Non-pigmented ciliary epithelial cell (primary cell): Measurements from ENCODE around the gene ROR2.
"Not testable (repeated sequence)": the region's sequence is repeated elsewhere in the genome, so short reads cannot be mapped to it uniquely, and the experiment has no call there.

Source experiments
- DNase-seq: peaks from one replicate; pipeline ENCODE4 v3.0.0-alpha.2; 2010; ENCODE audit warnings: low read depth

ROR2 gene

GRCh38 chr9:91629718-91630117 lies 320.3 kb downstream of the ROR2 start:
- DNase-seq, result no peak

- DNase-seq, result no peak
Observed at GRCh38 chr9:91628892-91629291, 321.1 kb downstream of the ROR2 start.

- DNase-seq, result no peak
Observed at GRCh38 chr9:91625331-91625730, 324.7 kb downstream of the ROR2 start.

GRCh38 chr9:91623004-91623403 lies 327.0 kb downstream of the ROR2 start:
- peak; percentile 1 for DNase-seq

GRCh38 chr9:91622121-91622520 lies 327.9 kb downstream of the ROR2 start:
- not testable (repeated sequence) for DNase-seq

GRCh38 chr9:91614044-91614443 lies 336.0 kb downstream of the ROR2 start:
- not testable (repeated sequence) for DNase-seq

- no peak for DNase-seq
Observed at GRCh38 chr9:91611582-91611981, 338.4 kb downstream of the ROR2 start.

- no peak for DNase-seq
Observed at GRCh38 chr9:91606255-91606995, 343.6 kb downstream of the ROR2 start.

GRCh38 chr9:91604451-91605179 lies 345.4 kb downstream of the ROR2 start:
- no peak for DNase-seq

GRCh38 chr9:91603932-91604331 lies 346.1 kb downstream of the ROR2 start:
- no peak for DNase-seq

GRCh38 chr9:91599564-91599963 lies 350.5 kb downstream of the ROR2 start:
- DNase-seq, result no peak

GRCh38 chr9:91591627-91592026 lies 358.4 kb downstream of the ROR2 start:
- no peak for DNase-seq

- DNase-seq, result no peak
Observed at GRCh38 chr9:91589101-91589553, 360.9 kb downstream of the ROR2 start.

GRCh38 chr9:91586282-91586681 lies 363.7 kb downstream of the ROR2 start:
- no peak for DNase-seq

GRCh38 chr9:91583966-91584365 lies 366.1 kb downstream of the ROR2 start:
- DNase-seq, result no peak

- no peak for DNase-seq
Observed at GRCh38 chr9:91583161-91583875, 366.7 kb downstream of the ROR2 start.

- DNase-seq, result no peak
Observed at GRCh38 chr9:91582181-91582580, 367.8 kb downstream of the ROR2 start.

- DNase-seq, result peak; percentile 22
Observed at GRCh38 chr9:91580136-91580535, 369.9 kb downstream of the ROR2 start.

- DNase-seq, result no peak
Observed at GRCh38 chr9:91578911-91579310, 371.1 kb downstream of the ROR2 start.

- no peak for DNase-seq
Observed at GRCh38 chr9:91577633-91578061, 372.4 kb downstream of the ROR2 start.

- DNase-seq, result no peak
Observed at GRCh38 chr9:91572811-91573210, 377.2 kb downstream of the ROR2 start.

- no peak for DNase-seq
Observed at GRCh38 chr9:91572044-91572443, 378.0 kb downstream of the ROR2 start.

- no peak for DNase-seq
Observed at GRCh38 chr9:91571036-91571435, 379.0 kb downstream of the ROR2 start.
